Effector CD8-positive, alpha-beta T cell (primary cell): ENCODE measurements around the gene PLCB3.

ENCODE experiments used
- DNase-seq: peaks from one replicate; lab custom pipeline; 2025; lab: John Stamatoyannopoulos, UW
- total RNA-seq, 4 experiments: gene quantifications; one replicate each; lab custom pipeline; 2026; lab: John Stamatoyannopoulos, UW

Gene PLCB3
- total RNA-seq = 35.0 to 94.4 (median 53.5) reads per million in 4 experiments

DNA sequence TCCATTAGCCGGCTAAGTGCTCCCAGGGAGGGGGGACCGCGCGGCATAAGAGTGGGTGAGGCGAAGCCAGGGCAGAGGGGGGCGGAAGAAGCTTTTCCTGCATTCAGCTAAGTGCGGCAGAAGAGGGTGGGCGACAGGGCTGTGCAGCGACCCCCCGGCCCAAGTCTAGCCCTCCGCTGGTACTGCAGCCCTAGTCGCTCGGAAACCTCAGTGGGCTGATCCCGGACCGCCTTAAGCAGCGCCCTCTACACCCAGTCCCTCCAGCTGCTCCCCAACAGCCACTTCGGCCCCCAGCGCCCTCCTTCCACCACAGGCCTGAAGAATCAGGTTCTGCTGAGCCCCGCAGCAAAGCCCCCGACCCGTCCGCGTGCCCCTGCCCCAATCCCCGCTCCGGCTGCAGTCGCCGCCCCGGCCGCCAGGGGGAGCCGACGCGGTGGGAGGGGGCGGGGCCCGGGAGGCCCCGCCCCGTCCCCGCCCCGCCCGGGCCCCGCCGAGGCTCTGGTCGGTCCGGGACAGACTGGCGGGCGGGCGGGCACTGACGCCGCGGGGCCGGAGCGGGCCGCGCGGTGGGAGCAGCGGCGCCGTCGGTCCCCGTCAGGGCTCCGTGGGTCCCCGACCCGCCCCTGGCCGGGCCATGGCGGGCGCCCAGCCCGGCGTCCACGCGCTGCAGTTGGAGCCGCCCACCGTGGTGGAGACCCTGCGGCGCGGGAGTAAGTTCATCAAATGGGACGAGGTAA lies at the start of gene PLCB3:
Gene PLCB3, plus strand, starts transcription at position 515 of the 737 bp plus-strand sequence. Its CDS starts 120 bp downstream, at position 635.
- peak; percentile 50 for DNase-seq

- no peak for DNase-seq
These were observed 49.8 kb upstream of the PLCB3 start for GRCh38 chr11:64201543-64201942.

DNA sequence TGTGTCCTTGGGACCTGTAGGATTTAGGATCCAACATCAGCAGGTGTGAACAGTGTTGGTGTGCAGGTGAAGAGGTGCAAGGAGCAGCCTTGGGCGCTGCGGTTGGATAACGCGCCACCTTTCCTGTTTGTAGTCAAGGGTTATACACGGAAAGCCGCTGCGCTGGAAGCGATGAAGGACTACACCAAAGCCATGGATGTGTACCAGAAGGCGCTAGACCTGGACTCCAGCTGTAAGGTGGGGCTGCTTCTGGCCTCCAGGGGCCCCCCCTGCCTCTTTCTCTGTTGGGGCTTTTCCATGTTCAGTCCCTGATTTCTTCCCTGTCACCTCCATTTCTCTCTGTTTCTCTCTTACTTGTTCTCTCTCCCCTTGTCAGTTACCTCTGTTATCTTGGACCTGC lies 48.3 kb upstream of the PLCB3 start:
- no peak for DNase-seq

GRCh38 chr11:64203421-64204079 lies 47.8 kb upstream of the PLCB3 start:
- no peak for DNase-seq

DNA sequence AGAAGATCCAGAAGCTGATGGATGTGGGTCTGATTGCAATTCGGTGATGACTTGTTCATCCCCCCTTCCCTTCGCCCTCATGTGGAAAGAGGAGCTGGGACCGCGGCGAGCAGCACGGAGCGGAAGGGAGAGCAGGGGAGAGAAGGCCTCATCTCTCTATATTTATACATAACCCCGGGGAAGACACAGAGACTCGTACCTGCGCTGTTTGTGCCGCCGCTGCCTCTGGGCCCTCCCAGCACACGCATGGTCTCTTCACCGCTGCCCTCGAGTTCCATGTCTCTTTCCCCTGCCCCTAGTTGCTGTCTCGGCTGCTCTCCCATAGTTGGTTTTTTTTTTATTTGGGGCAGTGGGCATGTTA lies 47.3 kb upstream of the PLCB3 start:
- DNase-seq = no peak

DNA sequence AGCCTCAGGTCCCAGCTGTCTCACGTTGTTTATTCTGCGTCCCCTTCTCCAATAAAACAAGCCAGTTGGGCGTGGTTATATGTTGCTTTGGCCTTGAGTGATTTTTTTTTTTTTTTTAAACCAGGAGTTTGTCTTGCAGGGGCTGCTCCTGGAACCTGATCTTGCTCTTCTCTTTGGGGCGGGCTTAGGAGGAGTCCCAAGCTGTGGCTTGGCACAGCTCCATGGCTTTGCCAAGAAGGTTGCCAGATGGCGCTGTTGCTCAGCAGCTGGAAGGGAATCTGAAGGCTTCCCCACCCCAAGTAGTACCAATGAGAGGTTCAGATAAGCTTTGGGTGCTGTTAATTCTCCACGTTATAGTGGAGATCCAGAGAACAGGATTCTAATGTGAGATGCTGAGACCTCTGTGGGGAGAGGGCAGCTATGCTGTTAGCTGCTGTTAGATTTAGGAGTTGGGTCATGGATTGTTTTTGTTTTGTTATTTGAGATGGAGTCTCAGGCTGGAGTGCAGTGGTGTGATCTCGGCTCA lies 46.8 kb upstream of the PLCB3 start:
- DNase-seq = peak; percentile 74

DNA sequence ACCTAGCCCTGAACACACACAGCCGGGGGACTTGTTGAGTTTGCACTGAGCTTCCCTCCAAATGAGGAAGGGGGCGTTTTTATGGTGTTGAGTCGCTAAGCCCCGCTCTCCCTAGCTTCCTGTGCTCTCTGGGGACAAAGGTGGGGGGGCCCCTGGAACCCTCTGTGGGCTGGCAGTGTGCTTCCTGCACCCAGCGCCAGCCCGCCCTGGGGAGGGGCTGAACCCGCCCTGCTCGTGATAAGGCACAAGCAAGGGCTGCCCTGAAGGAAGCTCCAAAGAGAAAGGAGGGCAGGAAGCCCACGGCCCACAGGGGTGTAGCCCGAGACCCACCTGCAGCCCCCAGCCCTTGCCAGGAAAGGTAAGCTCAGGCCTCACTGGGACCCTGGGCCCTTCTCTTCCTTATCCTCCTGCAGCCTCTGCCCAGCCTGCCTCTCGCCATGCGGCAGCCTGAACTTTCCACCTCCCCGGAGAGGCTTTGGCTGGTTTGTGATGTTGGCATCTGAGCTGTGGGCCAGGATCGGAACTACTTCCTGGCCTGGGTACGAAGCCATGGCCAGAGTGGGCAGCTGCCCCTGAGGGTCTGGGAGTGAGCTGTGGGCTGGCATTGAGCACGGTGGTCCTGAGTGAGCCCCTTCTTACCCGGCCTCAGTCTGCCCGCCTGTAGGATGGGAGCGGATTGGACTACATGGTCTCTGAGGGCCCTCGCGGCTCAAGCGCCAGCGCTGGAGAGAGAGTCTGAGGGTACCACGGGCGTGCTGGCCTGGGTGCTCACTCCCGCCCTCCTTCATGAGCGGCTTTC lies 44.7 kb upstream of the PLCB3 start, which contains the start of gene FERMT3:
Gene FERMT3, plus strand, starts transcription at position 265 of the 799 bp plus-strand sequence. CDS start 644 bp downstream, outside the sequence.
- DNase-seq = peak; percentile 43

DNA sequence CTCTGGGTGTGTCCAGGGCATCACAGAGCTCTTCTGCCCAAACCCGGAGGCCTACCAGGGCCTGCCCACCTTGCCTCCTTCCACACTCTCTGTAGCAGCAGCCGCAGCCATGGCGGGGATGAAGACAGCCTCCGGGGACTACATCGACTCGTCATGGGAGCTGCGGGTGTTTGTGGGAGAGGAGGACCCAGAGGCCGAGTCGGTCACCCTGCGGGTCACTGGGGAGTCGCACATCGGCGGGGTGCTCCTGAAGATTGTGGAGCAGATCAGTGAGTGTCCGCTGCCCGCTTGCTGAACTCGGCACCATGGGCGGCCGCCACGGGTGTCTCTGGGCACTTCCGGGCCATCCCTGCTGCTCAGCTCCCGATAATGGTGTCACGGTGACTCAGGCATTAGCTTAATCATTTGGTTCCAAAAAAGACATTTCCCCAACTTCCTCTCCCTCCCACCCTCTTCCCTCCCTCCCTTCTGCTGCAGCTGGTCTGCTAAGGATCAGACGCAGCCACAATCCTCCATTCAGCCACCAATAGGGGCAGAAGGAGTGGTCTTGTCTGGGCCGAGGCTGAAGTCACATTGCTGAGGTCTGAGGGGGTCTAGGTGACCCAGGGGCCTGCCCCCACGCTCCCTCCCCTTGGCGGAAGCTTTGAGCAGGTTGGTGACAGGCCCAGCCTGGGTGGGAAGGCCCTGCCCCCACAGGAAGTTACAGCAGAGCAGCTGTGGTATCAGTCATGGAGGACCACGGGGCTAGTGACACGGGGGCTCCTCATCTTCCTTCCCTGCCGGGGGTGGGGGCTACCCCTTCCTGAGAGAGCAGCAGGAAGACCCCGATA lies 43.9 kb upstream of the PLCB3 start:
- DNase-seq = peak; percentile 38

- DNase-seq = no peak
These were observed 43.1 kb upstream of the PLCB3 start for GRCh38 chr11:64208086-64208795.

GRCh38 chr11:64208796-64209562 lies 42.4 kb upstream of the PLCB3 start:
- DNase-seq = no peak

GRCh38 chr11:64209563-64209843 lies 41.8 kb upstream of the PLCB3 start:
- DNase-seq = no peak

- no peak for DNase-seq
These were observed 40.9 kb upstream of the PLCB3 start for GRCh38 chr11:64210301-64211020.

DNA sequence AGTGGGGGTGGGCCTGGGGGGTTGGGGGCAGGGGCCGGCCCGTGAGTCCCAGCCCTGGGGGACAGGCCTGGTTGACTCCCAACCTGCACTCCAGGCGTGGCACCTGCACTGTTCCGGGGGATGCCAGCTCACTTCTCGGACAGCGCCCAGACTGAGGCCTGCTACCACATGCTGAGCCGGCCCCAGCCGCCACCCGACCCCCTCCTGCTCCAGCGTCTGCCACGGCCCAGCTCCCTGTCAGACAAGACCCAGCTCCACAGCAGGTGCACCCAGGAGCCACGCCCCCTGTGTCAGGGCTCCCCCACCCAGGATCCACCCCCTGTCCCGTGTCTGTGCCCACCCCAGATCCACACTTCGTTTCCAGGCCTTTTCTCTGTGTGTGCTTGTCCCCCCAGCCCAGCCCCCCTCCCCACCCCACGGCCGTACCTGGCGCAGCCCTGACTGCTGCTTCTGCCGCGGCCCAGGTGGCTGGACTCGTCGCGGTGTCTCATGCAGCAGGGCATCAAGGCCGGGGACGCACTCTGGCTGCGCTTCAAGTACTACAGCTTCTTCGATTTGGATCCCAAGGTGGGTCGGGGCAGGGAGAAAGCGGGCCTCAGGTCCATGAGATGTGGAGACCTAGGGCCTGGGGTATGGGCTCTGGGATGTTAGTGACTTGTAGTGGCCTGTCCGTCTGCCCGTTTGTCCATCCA lies 40.0 kb upstream of the PLCB3 start:
- no peak for DNase-seq

DNA sequence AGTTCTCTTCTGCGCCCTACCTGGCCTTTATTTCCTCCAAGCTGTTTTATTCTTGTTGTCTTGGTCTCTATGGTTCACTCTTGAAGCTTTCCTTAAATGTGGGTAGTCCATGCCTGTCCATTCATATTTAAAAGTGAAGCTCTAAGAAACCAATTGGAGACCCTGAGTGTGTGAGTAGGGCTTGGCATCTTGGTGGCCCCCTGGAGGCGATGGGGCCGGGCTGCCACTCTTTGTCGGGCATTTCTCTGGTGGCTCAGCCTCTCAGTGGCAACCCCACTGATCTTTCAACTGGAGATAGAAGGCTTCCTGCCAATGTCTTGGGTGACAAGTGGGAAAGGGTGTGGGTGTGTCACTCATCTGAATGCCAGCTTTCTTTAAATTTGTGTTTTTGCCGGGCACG lies 34.5 kb upstream of the PLCB3 start:
- no peak for DNase-seq

- no peak for DNase-seq
These were observed 32.5 kb upstream of the PLCB3 start for GRCh38 chr11:64218628-64219353.

- no peak for DNase-seq
These were observed 32.0 kb upstream of the PLCB3 start for GRCh38 chr11:64219354-64219684.

DNA sequence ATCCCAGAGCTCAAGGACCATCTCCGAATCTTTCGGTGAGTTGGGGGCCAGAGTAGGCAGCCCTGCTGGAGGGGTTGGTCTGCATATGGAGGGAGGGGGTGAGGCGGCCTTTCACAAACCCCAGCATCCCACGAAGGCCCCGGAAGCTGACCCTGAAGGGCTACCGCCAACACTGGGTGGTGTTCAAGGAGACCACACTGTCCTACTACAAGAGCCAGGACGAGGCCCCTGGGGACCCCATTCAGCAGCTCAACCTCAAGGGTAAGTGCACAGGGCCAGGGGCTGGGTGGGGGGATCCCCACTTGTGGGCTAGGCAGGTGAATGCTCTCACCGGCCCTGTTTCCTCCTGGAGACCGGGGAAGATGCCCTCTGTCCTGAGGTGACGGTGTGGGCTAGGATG lies 31.6 kb upstream of the PLCB3 start:
- no peak for DNase-seq

- DNase-seq = no peak
These were observed 31.1 kb upstream of the PLCB3 start for GRCh38 chr11:64220271-64220670.
